A549 (cell line): ENCODE measurements around the gene EGFL7.
"Not testable (repeated sequence)": the region's sequence is repeated elsewhere in the genome, so short reads cannot be mapped to it uniquely, and the experiment has no call there.

Source experiments
- MYC ChIP-seq: IDR thresholded peaks from 2 replicates; pipeline ENCODE4 v1.6.1; 2012; ENCODE audit warnings: mild to moderate bottlenecking, inconsistent platforms, low read length, improper control_type of control experiment, borderline replicate concordance
- NR3C1 ChIP-seq: fragments of >200 bp; sonication (Bioruptor Twin); formaldehyde crosslinking; IDR thresholded peaks from 3 replicates; pipeline ENCODE4 v1.6.1; 2017
- TF ChIP-seq, protein P1 (sequence below): fragments of >200 bp; sonication (Bioruptor Twin); formaldehyde crosslinking; IDR thresholded peaks from 3 replicates; pipeline ENCODE4 v1.5.1; 2016
- TF ChIP-seq, protein P2 (sequence below): fragments of 200-600 bp; sonication (generic); IDR thresholded peaks from 2 replicates; pipeline ENCODE4 v1.6.1; 2016; ENCODE audit warnings: antibody characterized with exemption, mild to moderate bottlenecking, moderate library complexity

DNA sequence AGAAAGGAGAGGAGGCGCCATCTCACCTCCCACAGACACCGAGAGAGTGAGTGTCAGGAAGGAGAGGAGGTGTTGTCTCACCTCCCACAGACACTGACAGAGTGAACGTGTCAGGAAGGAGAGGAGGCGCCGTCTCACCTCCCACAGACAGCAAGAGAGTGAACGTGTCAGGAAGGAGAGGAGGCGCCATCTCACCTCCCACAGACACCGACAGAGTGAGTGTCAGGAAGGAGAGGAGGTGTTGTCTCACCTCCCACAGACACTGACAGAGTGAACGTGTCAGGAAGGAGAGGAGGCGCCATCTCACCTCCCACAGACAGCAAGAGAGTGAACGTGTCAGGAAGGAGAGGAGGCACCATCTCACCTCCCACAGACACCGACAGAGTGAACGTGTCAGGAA, 30.6 kb upstream of the EGFL7 start:
- TF ChIP-seq, protein P1, sequence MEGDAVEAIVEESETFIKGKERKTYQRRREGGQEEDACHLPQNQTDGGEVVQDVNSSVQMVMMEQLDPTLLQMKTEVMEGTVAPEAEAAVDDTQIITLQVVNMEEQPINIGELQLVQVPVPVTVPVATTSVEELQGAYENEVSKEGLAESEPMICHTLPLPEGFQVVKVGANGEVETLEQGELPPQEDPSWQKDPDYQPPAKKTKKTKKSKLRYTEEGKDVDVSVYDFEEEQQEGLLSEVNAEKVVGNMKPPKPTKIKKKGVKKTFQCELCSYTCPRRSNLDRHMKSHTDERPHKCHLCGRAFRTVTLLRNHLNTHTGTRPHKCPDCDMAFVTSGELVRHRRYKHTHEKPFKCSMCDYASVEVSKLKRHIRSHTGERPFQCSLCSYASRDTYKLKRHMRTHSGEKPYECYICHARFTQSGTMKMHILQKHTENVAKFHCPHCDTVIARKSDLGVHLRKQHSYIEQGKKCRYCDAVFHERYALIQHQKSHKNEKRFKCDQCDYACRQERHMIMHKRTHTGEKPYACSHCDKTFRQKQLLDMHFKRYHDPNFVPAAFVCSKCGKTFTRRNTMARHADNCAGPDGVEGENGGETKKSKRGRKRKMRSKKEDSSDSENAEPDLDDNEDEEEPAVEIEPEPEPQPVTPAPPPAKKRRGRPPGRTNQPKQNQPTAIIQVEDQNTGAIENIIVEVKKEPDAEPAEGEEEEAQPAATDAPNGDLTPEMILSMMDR = not testable (repeated sequence)
- TF ChIP-seq MYC, NR3C1: not testable (repeated sequence)
- TF ChIP-seq, protein P2, sequence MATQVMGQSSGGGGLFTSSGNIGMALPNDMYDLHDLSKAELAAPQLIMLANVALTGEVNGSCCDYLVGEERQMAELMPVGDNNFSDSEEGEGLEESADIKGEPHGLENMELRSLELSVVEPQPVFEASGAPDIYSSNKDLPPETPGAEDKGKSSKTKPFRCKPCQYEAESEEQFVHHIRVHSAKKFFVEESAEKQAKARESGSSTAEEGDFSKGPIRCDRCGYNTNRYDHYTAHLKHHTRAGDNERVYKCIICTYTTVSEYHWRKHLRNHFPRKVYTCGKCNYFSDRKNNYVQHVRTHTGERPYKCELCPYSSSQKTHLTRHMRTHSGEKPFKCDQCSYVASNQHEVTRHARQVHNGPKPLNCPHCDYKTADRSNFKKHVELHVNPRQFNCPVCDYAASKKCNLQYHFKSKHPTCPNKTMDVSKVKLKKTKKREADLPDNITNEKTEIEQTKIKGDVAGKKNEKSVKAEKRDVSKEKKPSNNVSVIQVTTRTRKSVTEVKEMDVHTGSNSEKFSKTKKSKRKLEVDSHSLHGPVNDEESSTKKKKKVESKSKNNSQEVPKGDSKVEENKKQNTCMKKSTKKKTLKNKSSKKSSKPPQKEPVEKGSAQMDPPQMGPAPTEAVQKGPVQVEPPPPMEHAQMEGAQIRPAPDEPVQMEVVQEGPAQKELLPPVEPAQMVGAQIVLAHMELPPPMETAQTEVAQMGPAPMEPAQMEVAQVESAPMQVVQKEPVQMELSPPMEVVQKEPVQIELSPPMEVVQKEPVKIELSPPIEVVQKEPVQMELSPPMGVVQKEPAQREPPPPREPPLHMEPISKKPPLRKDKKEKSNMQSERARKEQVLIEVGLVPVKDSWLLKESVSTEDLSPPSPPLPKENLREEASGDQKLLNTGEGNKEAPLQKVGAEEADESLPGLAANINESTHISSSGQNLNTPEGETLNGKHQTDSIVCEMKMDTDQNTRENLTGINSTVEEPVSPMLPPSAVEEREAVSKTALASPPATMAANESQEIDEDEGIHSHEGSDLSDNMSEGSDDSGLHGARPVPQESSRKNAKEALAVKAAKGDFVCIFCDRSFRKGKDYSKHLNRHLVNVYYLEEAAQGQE = not testable (repeated sequence)
